Activated naive CD4-positive, alpha-beta T cell treated with anti-CD3 and anti-CD28 coated beads for 36 hours (primary cell): ENCODE data around the gene SLBP. TPM values are rescaled to one million over a fixed set of nuclear protein-coding genes. Genes with fewer than 3 reads are reported as not detected.

Experiments used
- CTCF ChIA-PET: fragments of 350-600 bp; sonication (Branson Sonifier 250); formaldehyde crosslinking; loops from one replicate; lab custom pipeline; 2021; ENCODE audit warnings: antibody characterized with exemption; lab: Charles Lee
- DNase-seq: peaks from one replicate; pipeline ENCODE4 v3.0.0-alpha.2; 2020
- H3K27ac Mint-ChIP-seq: one replicate; pipeline ENCODE4 v1.8.0; 2021; ENCODE audit warnings: mild to moderate bottlenecking, mixed read lengths
- H3K27me3 Mint-ChIP-seq: one replicate; pipeline ENCODE4 v1.8.0; 2021; ENCODE audit warnings: low read depth, mixed read lengths
- H3K36me3 Mint-ChIP-seq: one replicate; pipeline ENCODE4 v1.8.0; 2021; ENCODE audit warnings: low read depth, mixed read lengths
- H3K4me1 Mint-ChIP-seq: one replicate; pipeline ENCODE4 v1.8.0; 2021; ENCODE audit warnings: low read depth, mixed read lengths
- H3K4me3 Mint-ChIP-seq: one replicate; pipeline ENCODE4 v1.8.0; 2021; ENCODE audit warnings: mild to moderate bottlenecking, moderate library complexity, mixed read lengths
- H3K9me3 Mint-ChIP-seq: one replicate; pipeline ENCODE4 v1.8.0; 2021; ENCODE audit warnings: mixed read lengths
- intact Hi-C: fragments of 100-400 bp; cut with micrococcal nuclease; formaldehyde crosslinking; loops from one replicate; pipeline ENCODE4 v1.15.1; 2023
- total RNA-seq, 2 experiments: library from RNA; stranded (reverse); gene quantifications; one replicate each; pipeline ENCODE4 v1.2.3, GENCODE V29; 2021

The SLBP gene
- total RNA-seq, 2 experiments from 2014 or later, result 75.4 to 77.1 TPM

DNA sequence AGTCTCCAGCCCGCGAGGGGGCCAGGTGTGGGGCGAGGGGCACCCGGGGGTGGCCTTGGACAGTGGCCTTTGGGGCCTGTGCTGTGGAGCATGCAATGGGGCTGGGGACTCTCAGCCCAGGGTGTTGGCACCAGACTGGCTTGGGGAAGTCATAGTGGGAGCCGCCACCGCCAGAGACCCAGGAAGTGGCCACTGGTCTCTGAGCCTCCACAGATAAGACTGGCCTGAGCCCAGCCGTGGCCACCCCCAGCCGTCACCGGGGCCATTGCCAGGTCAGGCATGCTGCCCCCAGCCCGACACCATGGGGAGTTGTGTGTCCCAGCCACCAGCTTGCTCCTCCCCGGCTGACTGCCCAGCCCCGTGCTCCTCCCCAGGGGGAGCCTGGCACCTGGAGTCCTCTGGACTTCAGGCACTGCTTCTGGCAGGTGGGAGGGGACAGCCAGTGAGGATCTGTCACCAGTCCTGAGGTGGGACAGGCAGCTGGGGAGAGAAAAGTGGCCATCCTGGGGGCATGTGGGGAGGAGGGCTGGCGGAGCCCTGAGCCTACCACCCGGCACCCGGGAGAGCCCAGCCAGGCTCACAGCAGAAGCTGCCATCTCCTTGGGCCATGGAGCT is 41.7 kb upstream of the SLBP start:
- H3K4me3 Mint-ChIP-seq, result no peak overlapping the region
- no peaks in the 10 kb centered on the region for H3K36me3 Mint-ChIP-seq
- peaks cover 6% of the 10 kb centered on the region for H3K4me1 Mint-ChIP-seq
- intact Hi-C loops, result loop anchor here (2.0 kb wide), 1 partner anchor 13 kb away; no protein-coding TSS in a partner anchor
- CTCF ChIA-PET, result no interaction called here
- H3K9me3 Mint-ChIP-seq, result no peaks in the 10 kb centered on the region
- no peak overlapping the region for H3K27ac Mint-ChIP-seq
- no peaks in the 10 kb centered on the region for H3K27me3 Mint-ChIP-seq
- DNase-seq, result no peak

DNA sequence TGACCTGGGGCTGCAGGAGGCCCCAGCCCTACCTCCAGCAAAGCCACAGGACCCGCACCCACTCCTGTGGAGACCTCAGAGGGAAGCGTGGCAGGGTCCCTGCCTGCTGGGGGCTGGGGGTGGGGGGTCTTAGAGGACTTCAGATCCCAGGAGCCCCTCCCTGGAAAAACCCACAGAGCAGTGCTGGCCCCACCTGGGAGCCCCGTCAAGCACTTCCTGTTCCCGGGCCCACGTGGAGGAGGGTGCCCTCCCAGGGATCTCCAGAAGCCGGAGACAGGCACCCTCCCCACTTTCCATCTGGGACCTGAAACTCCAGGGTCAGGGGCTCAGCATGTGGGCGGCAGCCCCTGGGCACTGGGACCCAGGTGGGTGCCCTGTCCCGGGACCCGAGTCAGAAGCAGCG is 41.2 kb upstream of the SLBP start:
- intact Hi-C loops, result loop anchor here (2.0 kb wide), 1 partner anchor 14 kb away; no protein-coding TSS in a partner anchor
- Mint-ChIP-seq H3K4me1 (peaks cover 6% of the 10 kb centered on the region), H3K27me3 (no peaks in the 10 kb centered on the region), H3K27ac (no peak overlapping the region), H3K4me3 (no peak overlapping the region), H3K9me3 (no peaks in the 10 kb centered on the region), H3K36me3 (no peaks in the 10 kb centered on the region)
- DNase-seq, result no peak
- CTCF ChIA-PET, result no interaction called here

DNA sequence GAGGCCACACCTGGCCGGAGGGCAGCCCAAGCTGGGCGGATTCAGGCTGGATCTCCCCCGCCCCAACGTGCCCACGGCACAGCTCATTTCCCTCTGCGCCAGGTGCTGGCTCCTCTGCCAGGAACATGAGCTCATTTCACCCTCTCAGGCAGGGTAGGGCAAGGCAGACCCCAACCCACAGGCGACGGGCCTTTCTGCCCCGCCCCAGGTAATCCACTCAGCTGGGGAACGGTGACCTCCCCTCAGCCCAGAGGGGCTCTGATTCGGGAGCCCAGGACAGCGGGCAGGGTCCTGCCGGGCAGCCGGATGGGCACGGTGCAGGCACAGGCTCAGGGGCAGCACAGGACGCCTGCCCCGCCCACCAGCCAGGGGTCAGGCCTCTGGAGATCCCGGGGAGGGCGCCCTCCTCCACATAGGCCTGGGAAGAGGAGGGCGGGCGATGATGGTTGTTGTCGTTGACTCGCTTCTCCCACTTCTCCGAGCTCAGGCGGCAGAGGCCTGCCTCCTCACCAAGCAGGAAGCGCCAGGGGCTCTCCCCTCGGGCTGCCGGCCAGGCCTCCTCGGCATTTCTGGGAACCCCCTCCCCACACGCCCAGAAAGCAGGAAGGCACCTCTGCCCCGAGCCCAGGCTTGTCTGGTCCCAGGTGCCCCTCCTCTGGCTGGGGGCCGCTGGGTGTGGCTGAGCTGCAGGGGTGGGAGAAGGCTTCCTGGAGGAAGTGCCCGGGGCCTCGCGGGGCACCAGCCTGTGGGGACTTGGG is 40.3 kb upstream of the SLBP start:
- Mint-ChIP-seq H3K27me3 (no peaks in the 10 kb centered on the region), H3K9me3 (no peaks in the 10 kb centered on the region), H3K27ac (no peak overlapping the region), H3K36me3 (no peaks in the 10 kb centered on the region), H3K4me3 (no peak overlapping the region), H3K4me1 (peaks cover 6% of the 10 kb centered on the region)
- intact Hi-C loops, result loop anchor here (2.0 kb wide), 1 partner anchor 14 kb away; no protein-coding TSS in a partner anchor
- CTCF ChIA-PET, result interaction anchor here (0.8 to 2.1 kb wide), 5 partner anchors 14 to 148 kb away, joined by 3 to 23 read pairs (median 3); no protein-coding TSS in a partner anchor
- DNase-seq, result peak; percentile 94

DNA sequence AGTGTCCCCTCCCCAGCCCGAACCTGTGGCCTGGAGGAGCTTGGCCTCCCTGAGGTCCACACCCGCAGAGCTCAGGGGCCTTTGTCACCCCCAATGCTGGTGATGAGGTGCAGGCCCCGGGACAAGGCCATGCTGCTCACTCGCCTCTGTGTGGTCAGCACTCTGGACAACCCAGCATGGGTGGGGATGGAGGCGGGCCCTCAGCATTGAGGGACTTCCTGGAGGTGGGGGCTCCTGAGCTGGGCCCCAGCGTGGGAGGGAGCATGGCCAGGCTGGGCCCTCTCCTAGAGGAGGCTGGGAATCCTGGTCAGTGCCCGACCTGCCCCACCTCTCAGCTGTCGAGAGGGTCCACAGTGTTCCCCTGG is 39.8 kb upstream of the SLBP start:
- H3K27me3 Mint-ChIP-seq, result no peaks in the 10 kb centered on the region
- H3K27ac Mint-ChIP-seq, result no peak overlapping the region
- H3K4me1 Mint-ChIP-seq, result peaks cover 6% of the 10 kb centered on the region
- no peak for DNase-seq
- no peaks in the 10 kb centered on the region for H3K9me3 Mint-ChIP-seq
- H3K4me3 Mint-ChIP-seq, result no peak overlapping the region
- CTCF ChIA-PET, result interaction anchor here (0.8 to 2.1 kb wide), 5 partner anchors 14 to 148 kb away, joined by 3 to 23 read pairs (median 3); no protein-coding TSS in a partner anchor
- intact Hi-C loops, result loop anchor here (2.0 kb wide), 1 partner anchor 15 kb away; no protein-coding TSS in a partner anchor
- H3K36me3 Mint-ChIP-seq, result no peaks in the 10 kb centered on the region

DNA sequence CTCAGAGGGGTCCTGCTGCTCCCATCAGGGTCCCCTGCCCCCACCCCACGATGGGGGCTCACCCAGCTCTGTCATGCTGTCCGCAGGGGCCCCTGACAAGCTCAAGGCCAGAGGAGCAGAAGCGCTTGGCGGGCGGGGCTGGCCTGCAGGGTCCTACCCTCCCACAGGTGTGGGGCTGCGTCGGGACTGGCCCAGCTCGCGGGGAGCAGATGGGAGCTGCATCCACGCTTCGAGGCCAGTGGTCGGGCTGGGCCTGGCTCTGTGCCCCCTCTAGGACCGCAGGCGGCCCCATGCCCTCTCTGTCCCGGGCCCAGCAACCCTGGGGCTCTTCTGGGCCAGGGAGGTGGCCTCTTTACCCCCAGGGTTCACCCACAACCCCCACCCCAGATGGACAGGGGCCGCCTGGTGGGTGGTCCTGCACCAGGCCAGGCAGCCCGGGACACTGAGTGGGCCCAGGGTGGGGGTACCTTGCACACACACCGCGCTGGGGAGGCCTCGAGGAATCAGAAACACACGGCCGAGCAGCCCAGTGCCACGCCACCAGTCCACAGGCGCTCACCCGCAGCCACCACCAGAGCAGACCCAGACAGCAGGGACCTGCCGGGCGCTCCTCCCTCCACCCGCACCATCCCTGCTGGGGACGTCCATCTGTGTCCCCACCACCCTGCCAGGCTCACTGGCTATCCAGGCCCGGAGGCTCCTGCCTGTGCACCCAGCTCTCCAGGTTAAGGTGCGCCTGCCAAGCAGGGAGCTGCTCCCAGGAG is 39.2 kb upstream of the SLBP start:
- Mint-ChIP-seq H3K27ac (no peak overlapping the region), H3K9me3 (no peaks in the 10 kb centered on the region), H3K27me3 (no peaks in the 10 kb centered on the region), H3K4me1 (peaks cover 6% of the 10 kb centered on the region), H3K36me3 (no peaks in the 10 kb centered on the region), H3K4me3 (no peak overlapping the region)
- DNase-seq, result no peak
- intact Hi-C loops, result no loop called here
- CTCF ChIA-PET, result interaction anchor here (0.8 to 2.1 kb wide), 4 partner anchors 15 to 58 kb away, joined by 3 to 23 read pairs (median 3); no protein-coding TSS in a partner anchor

DNA sequence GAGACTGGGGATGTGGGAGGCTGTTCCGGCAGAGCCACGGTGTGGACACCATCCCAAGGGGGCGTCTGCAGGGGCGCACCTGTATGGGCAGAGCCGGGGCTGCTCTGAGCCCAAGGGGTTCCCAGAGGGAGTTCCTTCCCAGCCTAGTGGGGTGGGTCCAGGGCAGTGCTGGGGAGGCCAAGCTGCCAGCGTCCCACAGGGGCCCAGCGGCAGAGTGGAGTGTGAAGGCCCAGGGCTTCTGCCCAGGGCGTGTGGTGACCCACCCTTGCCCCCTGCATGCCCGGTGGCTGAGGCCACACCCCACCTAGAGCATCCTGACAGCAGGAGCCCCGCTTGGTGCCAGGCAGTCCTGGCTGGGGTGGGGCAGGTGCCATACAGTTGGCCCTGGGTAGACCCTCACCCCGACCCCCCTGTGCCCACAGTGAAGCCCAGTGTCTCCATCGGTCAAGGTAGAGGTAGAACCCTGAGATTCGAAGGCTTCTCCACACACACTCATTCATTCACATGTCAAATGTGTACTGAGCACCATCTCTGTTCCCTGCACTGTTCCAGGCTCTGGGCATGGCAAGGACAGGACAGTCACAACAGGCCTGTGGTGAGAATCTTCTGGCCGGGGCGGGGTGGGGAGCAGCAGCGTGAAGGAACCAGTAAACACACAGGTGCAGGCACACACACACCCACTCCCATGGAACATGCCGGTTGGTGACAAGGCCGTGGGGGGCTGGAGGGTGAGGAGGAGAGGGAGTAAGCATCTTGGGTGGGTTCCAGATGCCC is 38.4 kb upstream of the SLBP start:
- Mint-ChIP-seq H3K36me3 (no peaks in the 10 kb centered on the region), H3K4me3 (no peak overlapping the region), H3K27ac (no peak overlapping the region), H3K27me3 (no peaks in the 10 kb centered on the region), H3K9me3 (no peaks in the 10 kb centered on the region), H3K4me1 (peaks cover 6% of the 10 kb centered on the region)
- DNase-seq, result no peak
- intact Hi-C loops, result no loop called here
- CTCF ChIA-PET, result interaction anchor here (4.1 kb wide), 1 partner anchor 58 kb away, joined by 55 read pairs; no protein-coding TSS in a partner anchor

DNA sequence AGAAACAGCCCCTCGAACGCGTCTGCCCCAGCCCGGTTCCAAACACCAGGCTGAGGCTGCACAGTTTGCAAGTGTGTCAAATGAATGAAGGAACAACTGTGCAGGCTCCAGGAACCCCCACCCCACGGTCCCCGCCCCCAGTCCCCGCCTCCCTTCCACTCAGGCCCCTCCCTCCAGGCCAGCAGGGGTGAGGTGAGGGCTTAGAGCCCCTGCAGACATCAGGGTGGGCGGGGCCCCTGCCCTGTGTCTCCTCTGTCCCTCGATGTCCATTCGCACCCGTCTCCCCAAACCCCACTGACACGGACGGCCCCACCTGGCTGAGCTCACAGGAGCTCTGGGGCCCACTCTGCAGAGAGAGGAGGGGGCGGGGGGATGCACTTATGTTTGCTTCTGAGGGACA is 37.7 kb upstream of the SLBP start:
- H3K4me3 Mint-ChIP-seq, result no peak overlapping the region
- intact Hi-C loops, result no loop called here
- no peak for DNase-seq
- peaks cover 3% of the 10 kb centered on the region for H3K36me3 Mint-ChIP-seq
- H3K27ac Mint-ChIP-seq, result no peak overlapping the region
- CTCF ChIA-PET, result interaction anchor here (4.1 kb wide), 1 partner anchor 59 kb away, joined by 55 read pairs; no protein-coding TSS in a partner anchor
- H3K27me3 Mint-ChIP-seq, result no peaks in the 10 kb centered on the region
- no peaks in the 10 kb centered on the region for H3K9me3 Mint-ChIP-seq
- H3K4me1 Mint-ChIP-seq, result peaks cover 6% of the 10 kb centered on the region

DNA sequence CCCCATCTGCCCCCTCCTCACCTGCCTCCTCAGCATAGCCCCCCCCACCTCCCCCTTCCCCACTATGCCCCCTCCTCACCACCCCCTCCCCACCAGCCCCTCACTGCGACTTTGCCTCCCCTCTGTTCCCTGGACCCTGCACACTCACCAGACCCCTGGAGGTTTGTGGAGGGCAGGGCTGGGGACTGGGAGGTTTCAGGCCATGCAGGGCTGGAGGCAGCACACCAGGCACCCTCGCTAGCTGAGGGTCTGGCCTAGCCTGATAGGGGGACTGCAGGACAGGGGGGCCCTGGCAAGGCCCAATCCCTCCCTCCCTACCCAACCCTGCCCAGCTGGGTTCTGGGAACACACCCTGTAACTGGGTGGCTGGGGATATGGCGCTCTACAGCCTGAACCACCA is 37.3 kb upstream of the SLBP start:
- Mint-ChIP-seq H3K27ac (no peak overlapping the region), H3K27me3 (no peaks in the 10 kb centered on the region), H3K9me3 (no peaks in the 10 kb centered on the region), H3K36me3 (peaks cover 3% of the 10 kb centered on the region), H3K4me1 (peaks cover 6% of the 10 kb centered on the region), H3K4me3 (no peak overlapping the region)
- CTCF ChIA-PET, result interaction anchor here (4.1 kb wide), 1 partner anchor 60 kb away, joined by 55 read pairs; no protein-coding TSS in a partner anchor
- DNase-seq, result no peak
- intact Hi-C loops, result no loop called here

DNA sequence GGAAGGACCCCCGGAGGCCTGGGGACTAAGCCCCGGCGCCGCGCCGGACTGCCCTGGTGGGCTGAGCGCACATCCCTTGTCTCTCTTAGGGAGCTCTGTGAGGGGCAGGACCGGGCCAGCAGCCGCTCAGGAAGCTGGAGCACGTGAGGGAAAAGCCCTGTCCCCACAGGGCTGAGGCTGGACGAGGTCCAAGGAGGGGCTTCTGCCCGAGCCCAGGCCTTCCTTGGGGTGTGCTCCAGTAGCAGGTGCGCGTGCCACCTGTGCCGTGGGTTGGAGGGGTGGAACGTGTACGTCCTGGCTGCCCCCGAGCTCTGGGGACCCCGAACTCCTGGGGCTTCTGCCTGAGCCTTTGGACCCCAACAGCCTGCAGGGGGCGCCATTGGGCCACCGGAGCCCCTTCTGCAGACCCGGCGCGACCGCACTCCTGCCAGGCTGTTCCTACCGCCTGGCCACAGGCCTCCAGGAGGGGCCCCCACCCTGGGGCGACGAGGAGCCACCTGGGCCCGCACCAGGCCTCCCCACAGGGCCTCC is 36.4 kb upstream of the SLBP start:
- H3K9me3 Mint-ChIP-seq, result no peaks in the 10 kb centered on the region
- peaks cover 8% of the 10 kb centered on the region for H3K36me3 Mint-ChIP-seq
- H3K4me1 Mint-ChIP-seq, result peaks cover 6% of the 10 kb centered on the region
- DNase-seq, result peak; percentile 89
- H3K27ac Mint-ChIP-seq, result no peak overlapping the region
- no peak overlapping the region for H3K4me3 Mint-ChIP-seq
- CTCF ChIA-PET, result interaction anchor here (0.6 to 4.1 kb wide), 22 partner anchors 9 to 151 kb away, joined by 3 to 55 read pairs (median 4); no protein-coding TSS in a partner anchor
- no peaks in the 10 kb centered on the region for H3K27me3 Mint-ChIP-seq
- intact Hi-C loops, result loop anchor here (1.0 kb wide), 3 partner anchors 20 to 151 kb away; no protein-coding TSS in a partner anchor

DNA sequence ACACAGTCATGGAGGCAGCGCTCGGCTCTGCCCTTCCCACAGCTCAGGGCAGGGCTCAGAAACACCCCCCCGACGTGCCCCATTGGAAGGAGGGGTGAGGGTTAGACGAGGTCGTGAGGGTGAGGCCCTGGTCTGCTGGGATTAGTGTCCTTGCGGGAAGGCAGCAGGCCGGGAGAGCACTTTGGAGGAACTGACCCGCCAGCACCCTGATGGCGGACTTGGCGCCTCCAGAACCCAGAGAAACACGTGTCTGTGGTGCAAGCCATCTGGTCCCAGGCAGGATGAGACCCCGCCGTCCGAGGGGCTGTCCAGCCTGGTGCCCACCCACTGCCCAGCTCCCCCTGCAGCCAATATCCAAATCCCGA is 35.5 kb upstream of the SLBP start:
- Mint-ChIP-seq H3K27me3 (no peaks in the 10 kb centered on the region), H3K9me3 (no peaks in the 10 kb centered on the region), H3K4me3 (no peak overlapping the region), H3K4me1 (peaks cover 2% of the 10 kb centered on the region), H3K36me3 (peaks cover 14% of the 10 kb centered on the region), H3K27ac (no peak overlapping the region)
- intact Hi-C loops, result loop anchor here (2.0 kb wide), 1 partner anchor 261 kb away; the partner anchor contains the start of gene NELFA
- no peak for DNase-seq
- CTCF ChIA-PET, result interaction anchor here (0.7 to 4.1 kb wide), 18 partner anchors 15 to 152 kb away, joined by 3 to 55 read pairs (median 4); no protein-coding TSS in a partner anchor
